ENCODE results near the gene SNX20.

DNA sequence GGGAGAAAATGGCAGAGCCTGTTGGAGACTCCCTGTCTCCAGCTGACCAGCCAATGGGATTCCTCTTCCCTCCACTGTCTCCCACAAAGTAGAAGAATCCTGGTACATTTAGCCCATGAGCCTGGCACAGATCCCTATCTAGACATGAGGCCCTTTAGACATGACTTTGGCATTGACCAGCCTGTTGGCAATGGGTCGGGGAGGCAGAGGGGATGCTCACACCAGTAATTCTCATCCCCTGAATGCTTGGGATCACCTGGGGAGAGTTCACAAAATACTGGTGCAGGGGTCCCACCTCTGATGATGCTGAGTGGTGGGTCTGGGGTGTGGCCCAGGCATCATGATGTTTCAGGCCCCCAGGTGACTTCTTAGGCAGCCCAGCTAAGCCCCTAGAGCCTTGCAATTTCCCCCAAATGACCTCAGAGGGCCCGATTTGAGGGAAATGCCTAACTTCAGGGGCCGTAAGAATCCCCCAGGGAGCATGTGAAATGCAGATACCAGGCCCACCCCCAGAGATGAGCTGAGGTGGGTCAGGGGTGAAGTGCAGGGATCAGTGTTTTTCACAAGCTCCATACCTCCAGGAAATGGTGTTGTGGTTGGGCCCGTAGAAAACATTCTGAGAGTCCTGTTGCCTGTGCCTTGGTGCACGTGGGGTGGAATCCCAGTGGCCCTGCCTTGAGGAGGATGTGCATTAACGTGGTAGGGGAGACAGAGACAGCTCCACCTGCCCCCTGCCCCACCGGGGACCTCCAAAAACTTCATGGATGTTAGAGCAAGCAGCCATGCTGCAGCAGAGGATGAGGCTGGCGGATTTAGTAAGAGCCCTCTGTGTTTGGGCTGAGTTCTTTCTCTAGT is 42.1 kb downstream of the SNX20 start:
- TF ChIP-seq, protein P1, sequence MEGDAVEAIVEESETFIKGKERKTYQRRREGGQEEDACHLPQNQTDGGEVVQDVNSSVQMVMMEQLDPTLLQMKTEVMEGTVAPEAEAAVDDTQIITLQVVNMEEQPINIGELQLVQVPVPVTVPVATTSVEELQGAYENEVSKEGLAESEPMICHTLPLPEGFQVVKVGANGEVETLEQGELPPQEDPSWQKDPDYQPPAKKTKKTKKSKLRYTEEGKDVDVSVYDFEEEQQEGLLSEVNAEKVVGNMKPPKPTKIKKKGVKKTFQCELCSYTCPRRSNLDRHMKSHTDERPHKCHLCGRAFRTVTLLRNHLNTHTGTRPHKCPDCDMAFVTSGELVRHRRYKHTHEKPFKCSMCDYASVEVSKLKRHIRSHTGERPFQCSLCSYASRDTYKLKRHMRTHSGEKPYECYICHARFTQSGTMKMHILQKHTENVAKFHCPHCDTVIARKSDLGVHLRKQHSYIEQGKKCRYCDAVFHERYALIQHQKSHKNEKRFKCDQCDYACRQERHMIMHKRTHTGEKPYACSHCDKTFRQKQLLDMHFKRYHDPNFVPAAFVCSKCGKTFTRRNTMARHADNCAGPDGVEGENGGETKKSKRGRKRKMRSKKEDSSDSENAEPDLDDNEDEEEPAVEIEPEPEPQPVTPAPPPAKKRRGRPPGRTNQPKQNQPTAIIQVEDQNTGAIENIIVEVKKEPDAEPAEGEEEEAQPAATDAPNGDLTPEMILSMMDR (IDR thresholded peaks at IDR 0.05), result no peak
- TF ChIP-seq ZFX (IDR thresholded peaks at IDR 0.05; ENCODE audit: borderline replicate concordance), result no peak

Measured in 22Rv1 (cell line).